Activated CD4-positive, alpha-beta T cell treated with anti-CD3 and anti-CD28 coated beads, Interleukin-2, Interleukin-4, amounts not matched to agents 100 ng/mL and 50 ng/mL, durations not matched to agents 16 hours and 8 hours (primary cell): ENCODE results near the gene C11orf58.

Source experiments
- DNase-seq: peaks from one replicate; pipeline ENCODE4 v3.0.0-alpha.2; 2020; ENCODE audit warnings: low spot score

C11orf58 gene

DNA sequence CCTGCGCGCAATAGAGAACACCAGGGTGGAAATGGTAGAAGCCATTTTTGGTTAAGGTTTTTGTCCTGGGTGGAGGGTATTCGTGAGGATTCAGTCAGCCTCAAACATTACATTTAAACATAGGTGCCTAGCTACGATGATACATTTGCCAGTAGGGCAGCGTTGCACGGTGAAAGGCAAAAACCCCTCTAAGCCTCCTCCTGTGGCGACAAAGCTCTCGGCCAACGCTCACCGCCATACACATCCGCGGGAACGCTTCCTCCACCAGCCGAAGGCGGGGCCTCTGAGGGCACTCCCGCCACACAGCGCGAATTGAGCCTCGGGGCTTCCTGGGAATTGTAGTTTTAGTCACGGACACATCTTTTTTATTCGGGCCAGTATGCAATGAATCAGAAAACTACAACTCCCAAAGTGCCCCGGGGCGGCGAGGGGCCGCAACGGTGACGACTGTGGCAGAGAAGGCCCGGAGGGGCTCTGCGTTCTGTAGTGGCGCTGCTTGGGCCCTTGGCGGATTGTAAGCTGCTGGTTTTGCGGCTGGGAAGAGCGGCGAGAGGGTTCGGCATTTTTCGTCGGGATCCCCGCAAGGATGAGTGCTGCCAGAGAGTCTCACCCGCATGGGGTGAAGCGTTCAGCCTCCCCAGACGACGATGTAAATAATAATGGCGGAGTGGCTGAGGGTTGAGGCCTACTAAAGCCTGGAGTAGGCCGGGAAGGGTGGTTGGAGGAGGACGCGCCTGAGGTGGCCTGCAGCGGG lies at the start of gene C11orf58:
TSS of gene C11orf58 (plus strand) at position 455 of the 754 bp plus-strand sequence. CDS start at position 587, 132 bp downstream.
- peak; percentile 97 for DNase-seq

DNA sequence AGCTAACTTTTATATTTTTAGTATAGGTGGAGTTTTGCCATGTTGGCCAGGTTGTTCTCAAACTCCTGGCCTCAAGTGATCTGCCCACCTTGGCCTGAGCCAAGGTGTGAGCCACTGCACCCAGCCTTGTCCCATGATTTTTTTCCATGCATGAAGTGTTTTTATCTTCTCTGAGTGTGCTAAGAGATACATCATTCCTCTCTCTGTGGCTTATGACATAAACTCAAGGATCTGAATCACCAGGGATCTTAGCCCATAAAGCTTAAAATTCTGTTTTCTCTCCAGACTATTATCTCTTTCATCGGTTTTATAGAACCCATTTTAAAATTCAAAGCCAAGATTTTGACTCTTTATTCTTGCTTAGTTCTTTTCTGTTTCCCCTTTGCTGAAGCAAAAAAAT lies 48.4 kb upstream of the C11orf58 start:
- DNase-seq, result no peak

DNA sequence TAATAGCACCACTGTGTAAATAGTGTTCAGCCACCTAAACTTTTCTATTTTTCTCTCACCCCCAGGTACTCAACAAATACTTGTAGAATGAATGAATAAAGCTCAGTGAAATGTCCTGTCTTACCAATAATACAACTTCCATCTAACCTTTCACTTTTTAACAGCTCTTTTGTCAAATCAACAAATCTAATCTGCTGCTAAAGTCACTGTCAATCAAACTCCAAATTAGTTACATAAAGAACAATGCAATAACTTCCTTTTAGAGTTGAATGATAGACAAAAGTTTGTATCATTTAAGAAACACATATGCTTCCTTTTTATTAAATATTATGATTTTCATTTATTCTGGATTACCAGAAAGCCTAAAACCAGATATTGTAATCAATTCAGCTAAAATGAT lies 34.7 kb upstream of the C11orf58 start:
- no peak for DNase-seq

DNA sequence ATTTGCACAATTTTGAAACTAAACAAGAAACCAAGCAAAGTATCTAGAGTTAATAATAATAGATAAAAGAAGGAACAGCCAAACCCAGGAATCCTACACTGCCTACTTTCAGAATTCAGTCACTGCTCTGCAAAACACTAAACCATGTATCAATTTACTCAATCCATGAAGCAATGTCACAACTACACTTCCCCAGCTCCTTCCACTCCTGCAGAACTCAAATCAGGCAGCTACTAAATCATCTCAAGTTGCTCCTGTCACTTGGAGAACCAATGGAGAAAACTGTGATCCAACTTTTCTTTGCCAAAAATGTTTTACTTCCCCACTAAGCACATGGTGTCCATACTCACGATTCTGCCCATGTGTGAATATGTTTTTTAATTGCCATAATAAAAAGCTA lies 24.9 kb upstream of the C11orf58 start:
- no peak for DNase-seq

DNA sequence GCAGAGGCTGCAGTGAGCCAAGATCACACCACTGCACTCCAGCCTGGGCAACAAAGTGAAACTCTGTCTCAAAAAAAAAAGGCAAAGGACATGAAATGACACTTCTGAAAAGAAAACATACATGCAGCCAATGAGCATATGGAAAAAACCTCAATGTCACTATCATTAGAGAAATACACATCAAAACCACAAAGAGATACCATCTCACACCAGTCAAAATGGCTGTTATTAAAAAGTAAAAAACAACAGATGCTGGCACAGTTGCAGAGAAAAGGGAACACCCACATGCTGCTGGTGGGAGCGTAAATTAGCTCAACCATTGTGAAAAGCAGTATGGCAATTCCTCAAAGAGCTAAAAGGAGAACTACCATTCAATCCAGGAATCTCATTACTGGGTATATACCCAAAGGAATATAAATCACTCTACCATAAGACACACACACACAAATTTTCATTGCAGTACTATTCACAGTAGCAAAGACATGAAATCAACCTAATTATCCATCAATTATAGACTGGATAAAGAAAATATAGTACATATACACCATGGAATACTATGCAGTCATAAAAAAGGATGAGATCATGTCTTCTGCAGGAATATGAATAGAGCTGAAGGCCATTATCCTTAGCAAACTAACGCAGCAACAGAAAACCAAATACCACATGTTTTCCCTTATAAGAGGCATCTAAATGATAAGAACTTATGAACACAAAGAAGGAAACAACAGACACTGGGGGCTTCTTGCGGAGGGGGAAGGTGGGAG lies 15.7 kb upstream of the C11orf58 start:
- DNase-seq, result no peak

DNA sequence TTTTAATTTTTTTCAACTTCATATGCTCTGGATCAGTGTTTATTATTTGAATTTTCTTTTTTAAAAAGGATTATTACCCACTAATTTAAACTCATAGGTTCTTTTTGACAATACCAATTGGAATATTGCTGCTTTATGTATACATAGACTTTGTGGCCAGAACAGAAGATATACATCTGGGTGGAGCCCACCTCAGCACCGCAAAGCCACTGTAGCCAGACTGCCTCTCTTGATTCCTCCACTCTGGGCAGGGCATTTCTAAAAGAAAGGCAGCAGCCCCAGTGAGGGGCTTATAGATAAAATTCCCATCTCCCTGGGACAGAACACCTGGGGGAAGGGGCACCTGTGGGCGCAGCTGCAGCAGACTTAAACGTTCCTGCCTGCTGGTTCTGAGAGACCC lies 10.6 kb upstream of the C11orf58 start:
- no peak for DNase-seq

DNA sequence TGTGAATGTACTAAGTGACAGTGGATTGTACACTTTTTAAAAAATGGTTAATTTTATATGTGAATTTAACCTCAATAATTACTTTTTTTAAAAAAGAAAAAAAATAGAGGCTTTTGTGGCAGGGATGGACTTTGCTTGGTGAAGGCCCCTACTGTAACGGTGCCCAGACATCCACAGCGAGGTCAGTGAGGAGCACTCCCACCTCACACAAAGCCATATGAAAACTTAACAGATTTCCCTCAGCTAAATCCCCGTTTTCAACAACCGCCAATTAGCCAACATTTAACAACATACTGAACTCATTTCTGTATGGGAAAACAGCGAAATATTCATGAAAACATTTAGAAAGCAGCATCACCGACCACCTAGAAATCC lies 642 bp upstream of the C11orf58 start:
- no peak for DNase-seq

DNA sequence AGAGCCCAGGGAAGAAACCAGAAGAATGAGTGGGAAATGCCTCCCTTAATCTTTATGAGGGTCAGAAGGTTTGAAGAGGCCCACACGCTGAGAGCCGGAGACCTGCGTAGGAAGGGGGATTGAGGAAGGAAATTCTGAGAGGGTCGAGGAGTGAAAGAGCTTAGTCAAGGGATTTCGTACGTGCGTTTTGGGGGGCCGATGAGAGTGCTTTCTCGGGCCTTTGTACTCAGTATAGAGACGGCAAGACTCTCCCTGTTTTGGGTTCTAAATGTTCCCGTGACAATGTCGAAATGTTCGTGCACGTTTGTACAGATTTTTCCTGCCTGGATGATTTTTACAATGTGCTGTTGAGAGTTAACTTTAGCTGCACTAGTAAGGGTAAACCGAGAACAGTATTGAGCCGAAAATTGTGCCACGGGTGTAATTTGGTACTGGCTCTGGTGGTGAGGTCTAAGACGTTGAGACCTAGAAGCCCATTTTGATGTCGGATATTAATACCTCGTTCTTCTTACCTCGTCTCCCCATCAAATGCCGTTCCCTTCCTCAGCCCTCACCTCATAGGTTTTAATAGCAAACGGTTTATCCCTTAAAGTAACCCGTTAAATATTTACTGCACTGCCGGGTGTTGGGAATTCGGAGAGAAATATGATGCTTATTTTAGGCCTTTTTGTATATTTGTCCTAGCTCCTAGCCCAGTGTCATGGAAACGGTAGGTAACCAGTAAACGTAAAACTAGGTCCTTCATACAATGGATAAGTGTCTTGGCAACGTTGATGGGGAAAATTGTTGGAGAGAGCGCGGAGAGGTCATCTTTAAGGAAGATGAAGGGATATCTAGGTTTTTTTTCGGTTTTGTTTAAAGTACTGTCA lies 734 bp downstream of the C11orf58 start:
- DNase-seq, result peak; percentile 4

DNA sequence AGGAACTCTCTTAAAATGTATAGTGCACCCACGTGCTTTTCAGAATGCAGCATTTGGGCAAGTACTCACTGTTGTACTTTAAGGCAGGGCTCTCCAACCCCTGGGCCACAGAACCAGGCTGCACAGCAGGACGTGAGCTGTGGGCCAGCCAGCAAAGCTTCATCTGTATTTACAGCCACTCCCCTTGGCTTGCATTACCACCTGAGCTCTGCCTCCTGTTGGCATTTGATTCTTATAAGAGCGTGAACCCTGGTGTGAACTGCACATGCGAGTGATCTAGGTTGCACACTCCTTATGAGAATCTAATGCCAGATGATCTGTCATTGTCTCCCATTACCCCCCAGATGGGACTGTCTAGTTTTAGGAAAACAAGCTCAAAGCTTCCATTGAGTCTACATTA lies 3.0 kb downstream of the C11orf58 start:
- peak; percentile 8 for DNase-seq

DNA sequence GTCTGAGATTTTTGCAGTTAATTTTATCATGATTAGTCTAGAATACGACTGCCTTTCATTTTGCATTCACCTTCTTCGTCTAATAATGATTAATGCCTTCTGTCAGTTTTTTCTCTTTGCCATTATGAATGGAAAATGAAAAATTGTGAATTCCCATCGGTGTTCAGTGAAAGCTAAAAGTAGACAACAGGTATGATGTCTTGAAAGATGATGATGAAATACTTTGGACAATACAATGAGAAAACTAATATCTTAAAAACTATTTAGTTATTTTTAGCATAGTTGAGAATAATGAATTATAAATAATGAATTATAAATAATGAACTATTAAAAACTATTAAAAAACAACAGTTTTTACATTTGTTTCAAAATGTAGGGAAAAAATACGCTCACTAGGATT lies 5.0 kb downstream of the C11orf58 start:
- DNase-seq, result no peak

DNA sequence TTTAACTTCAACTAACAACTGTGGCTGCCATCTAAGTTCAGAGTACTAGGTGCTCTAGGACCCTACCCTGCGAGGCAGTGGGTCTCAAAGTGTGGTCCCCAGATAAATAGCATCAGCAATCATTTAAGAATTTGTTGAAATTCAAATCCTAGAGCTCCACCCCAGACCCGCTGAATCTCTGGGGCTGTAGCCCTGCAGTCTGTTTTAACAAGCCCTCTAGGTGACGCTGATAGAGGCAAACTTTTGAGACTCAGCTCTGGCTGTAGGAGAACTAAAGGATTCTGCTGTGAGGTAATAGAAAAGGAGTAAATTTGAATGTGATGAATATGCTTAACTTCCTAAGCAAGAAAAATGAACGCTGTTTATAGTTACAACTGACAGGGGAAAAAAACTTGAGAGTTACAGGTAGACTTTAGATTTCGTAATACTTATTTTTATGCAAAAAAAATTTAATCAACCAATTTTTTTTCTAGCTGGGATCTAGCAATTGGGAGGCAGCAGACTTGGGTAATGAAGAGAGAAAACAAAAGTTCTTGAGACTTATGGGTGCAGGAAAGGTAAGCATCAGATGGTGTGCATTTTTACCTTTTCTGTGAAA lies 5.8 kb downstream of the C11orf58 start:
- no peak for DNase-seq

DNA sequence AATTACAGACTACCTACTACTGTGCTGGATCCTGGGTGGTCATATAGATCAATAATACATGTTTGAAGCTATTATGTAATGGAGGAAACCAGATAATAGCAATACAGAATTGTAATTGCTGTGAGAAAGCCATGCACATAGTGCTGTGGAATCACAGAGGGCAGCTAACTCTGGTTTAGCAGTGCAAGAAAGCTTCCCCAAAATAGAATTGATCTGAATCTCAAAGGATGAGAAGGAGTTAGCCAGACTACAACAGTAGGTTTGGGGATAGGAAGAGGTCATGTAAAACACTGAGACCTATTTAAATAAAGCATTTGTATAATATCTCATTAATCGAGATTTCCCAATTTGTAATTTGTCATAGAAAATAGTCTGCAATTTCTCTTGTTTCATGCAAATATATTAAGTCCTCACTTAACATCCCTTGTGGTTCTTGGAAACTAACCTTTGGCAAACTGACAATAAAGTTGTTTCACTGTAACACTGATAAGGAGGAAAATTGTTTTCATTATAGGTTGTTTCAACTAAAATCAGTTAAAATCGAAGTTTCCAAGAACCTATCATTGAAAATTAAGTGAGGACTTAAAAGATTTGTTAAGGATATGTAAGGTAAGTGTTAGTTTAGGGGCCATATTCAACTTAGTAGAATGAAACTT lies 7.6 kb downstream of the C11orf58 start:
- no peak for DNase-seq

DNA sequence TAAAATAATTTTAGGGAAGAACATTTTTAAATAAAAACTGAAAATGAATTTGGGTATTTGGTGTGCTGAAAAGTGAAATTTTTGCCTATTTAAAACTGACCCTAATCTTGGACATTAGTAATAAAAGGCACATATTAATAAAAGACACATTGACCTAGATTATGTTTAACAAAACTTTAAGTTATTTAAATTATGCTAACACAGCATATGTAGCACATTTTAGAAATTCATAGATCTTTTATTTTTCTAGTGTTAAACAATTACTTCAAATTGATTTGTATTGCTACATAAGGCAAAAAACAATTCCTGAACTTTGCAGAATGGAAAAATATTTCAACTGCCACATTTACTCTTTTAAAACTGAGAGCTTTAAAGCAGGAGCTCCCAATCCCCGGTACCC lies 10.6 kb downstream of the C11orf58 start:
- DNase-seq, result no peak

DNA sequence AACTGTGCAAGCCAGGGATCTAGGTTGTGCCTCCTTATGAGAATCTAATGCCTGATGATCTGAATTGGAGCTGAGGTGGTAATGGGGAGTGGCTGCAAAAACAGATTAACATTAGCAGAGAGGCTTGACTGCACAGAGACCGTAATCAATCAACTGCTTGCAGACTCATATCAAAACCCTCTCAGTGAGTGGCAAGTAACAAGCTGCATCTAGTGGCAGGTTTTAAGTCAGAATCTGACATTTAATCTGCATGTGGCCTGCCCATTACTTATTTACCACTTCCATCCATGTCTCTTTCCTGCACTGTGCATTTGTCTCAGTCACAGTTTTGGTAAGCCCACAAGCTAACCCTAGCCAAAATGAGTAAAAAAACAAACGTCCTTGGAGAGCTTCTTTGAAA lies 11.2 kb downstream of the C11orf58 start:
- DNase-seq, result peak; percentile 81

DNA sequence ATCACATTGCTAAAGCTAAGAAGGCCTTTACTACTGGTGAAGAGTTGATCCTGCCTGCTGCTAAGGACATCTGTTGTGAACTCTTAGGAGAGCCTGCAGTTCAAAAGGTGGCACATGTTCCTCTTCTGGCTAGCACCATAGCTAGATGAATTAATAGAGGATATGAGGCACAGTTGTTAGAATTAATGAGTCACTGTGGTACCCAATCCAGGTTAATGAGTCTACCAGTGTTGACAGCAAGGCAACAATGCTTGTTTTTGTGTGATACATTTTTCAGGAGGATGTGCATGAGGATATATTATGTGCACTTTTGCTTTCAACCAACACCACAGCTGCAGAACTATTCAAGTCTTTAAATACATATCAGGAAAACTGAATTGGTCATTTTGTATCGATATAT lies 12.0 kb downstream of the C11orf58 start:
- no peak for DNase-seq

DNA sequence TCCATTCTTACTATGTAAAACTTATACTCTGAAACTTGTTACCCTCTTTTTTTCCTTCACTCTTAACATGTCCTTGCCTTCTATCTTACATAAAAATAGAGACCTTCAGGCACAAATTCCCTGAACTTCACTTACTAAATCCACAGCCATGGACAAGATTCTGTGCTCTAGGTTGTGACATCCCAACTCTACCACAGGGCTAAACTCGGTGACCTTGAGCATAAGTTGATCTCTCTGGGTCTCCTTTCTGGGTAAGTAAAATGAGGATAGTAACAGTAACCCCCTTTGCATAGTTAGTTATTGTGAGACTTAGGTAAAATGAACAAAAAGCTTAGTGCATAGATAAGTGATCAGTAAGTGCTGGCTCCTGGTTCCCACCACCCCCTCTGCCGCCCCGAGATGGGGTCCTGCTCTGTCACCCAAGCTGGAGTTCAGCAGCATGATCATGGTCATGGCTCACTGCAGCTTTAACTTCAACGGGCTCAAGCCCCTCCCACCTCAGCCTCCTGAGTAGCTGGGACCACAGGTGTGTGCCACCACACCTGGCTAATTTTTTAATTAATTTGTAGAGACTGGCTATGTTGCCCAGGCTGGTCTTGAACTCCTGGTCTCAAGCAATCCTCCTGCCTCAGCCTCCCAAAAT lies 20.1 kb downstream of the C11orf58 start:
- no peak for DNase-seq

DNA sequence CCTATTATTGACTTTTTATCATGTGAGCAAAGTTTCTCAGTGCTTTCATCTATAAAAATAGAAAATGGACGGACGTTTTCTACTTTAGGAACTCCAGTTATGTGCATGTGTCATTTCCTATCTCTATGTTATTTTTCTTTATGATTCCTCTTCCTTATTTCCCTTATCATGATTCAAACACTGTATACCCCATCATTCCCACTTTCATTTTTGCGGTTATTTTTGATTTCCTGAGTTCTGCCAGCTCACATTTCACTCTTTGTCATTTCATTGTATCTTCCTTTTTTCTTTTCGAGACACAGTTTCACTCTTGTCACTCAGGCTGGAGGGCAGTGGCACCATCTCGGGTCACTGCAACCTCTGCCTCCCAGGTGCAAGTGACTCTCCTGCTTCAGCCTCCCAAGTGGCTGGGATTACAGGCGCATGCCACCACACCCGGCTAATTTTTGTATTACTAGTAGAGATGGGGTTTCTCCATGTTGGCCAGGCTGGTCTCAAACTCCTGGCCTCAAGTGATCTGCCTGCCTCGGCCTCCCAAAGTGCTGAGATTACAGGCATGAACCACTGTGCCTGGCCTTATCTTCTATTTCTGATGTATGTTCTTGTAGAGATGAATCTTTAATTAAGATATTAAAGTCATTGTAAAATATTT lies 21.5 kb downstream of the C11orf58 start:
- DNase-seq, result no peak

DNA sequence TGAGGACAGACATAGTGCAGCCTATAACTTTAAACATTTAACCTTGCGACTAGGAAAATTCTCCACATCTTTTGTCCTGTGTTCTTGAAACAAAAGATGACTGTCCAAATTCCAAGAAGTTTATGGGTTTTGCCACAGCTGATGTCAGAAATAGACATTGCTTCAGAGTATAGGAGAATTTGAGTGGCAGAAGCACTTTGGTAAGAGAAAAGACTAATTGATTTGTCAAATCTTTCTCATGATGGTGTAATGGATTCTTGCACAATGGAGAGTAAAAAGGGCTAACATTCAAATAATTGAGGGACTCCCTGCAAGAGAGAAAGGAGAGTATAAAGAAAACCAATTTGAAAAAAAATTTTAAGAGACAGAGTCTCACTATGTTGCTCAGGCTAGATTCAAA lies 25.3 kb downstream of the C11orf58 start:
- no peak for DNase-seq

DNA sequence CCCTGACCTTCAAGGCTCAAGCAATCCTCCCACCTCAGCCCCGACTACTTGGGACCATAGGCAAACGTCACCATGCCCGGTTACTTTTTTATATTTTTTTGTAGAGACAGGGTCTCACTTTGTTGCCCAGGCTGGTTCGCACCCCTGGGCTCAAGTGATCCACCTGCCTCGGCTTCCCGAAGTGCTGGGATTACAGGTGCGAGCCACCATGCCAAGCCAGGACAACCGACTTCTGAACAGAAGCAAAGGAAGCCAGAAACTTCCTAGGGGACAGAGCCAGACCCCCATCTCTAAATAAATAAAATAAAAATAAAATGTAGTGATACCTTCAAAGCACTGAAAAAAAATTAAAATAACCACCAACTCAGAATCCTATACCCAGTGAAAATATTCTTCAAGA lies 26.4 kb downstream of the C11orf58 start:
- no peak for DNase-seq

DNA sequence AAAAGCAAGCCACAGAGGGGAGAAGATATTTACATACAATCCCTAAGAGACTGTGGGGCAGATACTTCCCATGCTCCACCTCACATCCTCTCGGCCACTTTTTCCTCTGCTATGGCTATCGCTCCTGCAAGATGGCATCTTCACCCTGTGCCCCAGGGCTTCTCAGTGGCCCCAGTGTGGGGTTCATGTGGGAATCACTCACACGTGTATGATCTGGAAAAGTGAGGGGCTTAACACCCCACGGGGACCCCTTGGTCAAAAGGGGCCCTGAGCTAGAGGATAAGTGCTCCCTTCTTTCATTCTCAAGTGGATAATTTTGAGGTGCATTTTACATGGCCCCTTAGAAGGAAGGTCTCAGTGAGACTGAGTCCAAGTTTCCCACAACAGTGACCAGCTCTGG lies 28.7 kb downstream of the C11orf58 start:
- no peak for DNase-seq

DNA sequence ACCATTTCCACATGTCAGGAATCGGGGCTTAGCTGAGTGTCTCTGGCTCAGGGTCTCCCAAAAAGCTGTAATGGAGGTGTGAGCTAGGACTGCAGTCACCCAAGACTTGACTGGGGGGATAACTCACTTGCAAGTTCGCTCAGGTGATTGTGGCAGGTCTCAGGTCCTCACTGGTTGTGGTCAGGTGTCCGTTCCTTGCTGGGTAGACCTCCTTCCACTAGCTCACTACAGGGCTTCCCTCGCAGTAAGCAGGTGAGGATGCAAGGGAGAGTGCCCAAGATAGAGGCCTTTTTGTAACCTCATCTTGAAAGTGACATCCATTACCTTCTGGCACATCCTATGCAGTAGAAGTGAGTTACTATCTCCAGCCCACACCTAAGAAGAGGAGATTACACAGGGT lies 29.5 kb downstream of the C11orf58 start:
- no peak for DNase-seq
